NCI-H1105 treated with DMSO at 0.1 percent for 48 hours (cell line): ENCODE data around the gene THEMIS.
A peak's percentile ranks its signal among the peaks of the same experiment; 100 is the strongest.
"Not testable (repeated sequence)": the region's sequence is repeated elsewhere in the genome, so short reads cannot be mapped to it uniquely, and the experiment has no call there.

ENCODE experiments used
- DNase-seq: peaks from one replicate; lab custom pipeline; 2025; lab: John Stamatoyannopoulos, UW

The THEMIS gene

GRCh38 chr6:127794405-127794804 is 106.5 kb downstream of the THEMIS start:
- DNase-seq = no peak

- DNase-seq = no peak
These were observed 107.5 kb downstream of the THEMIS start for GRCh38 chr6:127793396-127793795.

GRCh38 chr6:127792616-127793015 is 108.2 kb downstream of the THEMIS start:
- DNase-seq = no peak

- DNase-seq = no peak
These were observed 108.9 kb downstream of the THEMIS start for GRCh38 chr6:127791779-127792528.

GRCh38 chr6:127790571-127790970 is 110.3 kb downstream of the THEMIS start:
- DNase-seq = no peak

- no peak for DNase-seq
These were observed 114.7 kb downstream of the THEMIS start for GRCh38 chr6:127786109-127786508.

GRCh38 chr6:127784468-127784867 is 116.4 kb downstream of the THEMIS start:
- no peak for DNase-seq

GRCh38 chr6:127781636-127782272 is 119.1 kb downstream of the THEMIS start:
- not testable (repeated sequence) for DNase-seq

GRCh38 chr6:127776320-127776719 is 124.5 kb downstream of the THEMIS start:
- no peak for DNase-seq

GRCh38 chr6:127775371-127775770 is 125.5 kb downstream of the THEMIS start:
- DNase-seq = no peak

GRCh38 chr6:127768745-127769144 is 132.1 kb downstream of the THEMIS start:
- no peak for DNase-seq

- no peak for DNase-seq
These were observed 132.6 kb downstream of the THEMIS start for GRCh38 chr6:127768223-127768622.

GRCh38 chr6:127765949-127766348 is 134.9 kb downstream of the THEMIS start:
- DNase-seq = no peak

- DNase-seq = no peak
These were observed 138.6 kb downstream of the THEMIS start for GRCh38 chr6:127762284-127762683.

- DNase-seq = no peak
These were observed 139.8 kb downstream of the THEMIS start for GRCh38 chr6:127761084-127761483.

- no peak for DNase-seq
These were observed 151.8 kb downstream of the THEMIS start for GRCh38 chr6:127749095-127749494.

GRCh38 chr6:127748290-127748689 is 152.6 kb downstream of the THEMIS start:
- DNase-seq = no peak

GRCh38 chr6:127738423-127738822 is 162.4 kb downstream of the THEMIS start:
- no peak for DNase-seq

GRCh38 chr6:127737768-127738167 is 163.1 kb downstream of the THEMIS start:
- DNase-seq = no peak

- peak; percentile 91 for DNase-seq
These were observed 163.8 kb downstream of the THEMIS start for GRCh38 chr6:127737009-127737486.

GRCh38 chr6:127732927-127733326 is 167.9 kb downstream of the THEMIS start:
- no peak for DNase-seq

- no peak for DNase-seq
These were observed 173.5 kb downstream of the THEMIS start for GRCh38 chr6:127727260-127727953.

GRCh38 chr6:127725821-127726220 is 175.0 kb downstream of the THEMIS start:
- no peak for DNase-seq
